ENCODE measurements around the gene SLC22A23.

DNA sequence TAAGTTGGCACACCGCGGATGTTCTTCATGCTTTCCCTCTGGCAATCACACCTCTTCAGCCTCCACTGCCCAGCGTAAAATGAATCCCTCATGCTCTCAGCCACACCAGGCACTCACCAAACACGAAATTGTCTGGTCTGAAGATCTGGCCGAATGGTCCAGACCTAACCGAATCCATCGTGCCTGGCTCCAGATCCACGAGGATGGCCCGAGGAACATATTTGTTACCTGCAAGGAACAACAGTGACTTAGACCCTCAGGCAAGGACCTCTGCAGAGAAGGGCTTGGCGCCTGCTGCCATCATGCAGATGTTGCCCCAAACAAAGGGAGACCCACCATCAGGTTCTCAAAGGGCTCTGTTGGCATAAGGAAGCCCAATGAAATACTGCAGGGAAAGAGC is 230.8 kb downstream of the SLC22A23 start:
- TF ChIP-seq, protein P1, sequence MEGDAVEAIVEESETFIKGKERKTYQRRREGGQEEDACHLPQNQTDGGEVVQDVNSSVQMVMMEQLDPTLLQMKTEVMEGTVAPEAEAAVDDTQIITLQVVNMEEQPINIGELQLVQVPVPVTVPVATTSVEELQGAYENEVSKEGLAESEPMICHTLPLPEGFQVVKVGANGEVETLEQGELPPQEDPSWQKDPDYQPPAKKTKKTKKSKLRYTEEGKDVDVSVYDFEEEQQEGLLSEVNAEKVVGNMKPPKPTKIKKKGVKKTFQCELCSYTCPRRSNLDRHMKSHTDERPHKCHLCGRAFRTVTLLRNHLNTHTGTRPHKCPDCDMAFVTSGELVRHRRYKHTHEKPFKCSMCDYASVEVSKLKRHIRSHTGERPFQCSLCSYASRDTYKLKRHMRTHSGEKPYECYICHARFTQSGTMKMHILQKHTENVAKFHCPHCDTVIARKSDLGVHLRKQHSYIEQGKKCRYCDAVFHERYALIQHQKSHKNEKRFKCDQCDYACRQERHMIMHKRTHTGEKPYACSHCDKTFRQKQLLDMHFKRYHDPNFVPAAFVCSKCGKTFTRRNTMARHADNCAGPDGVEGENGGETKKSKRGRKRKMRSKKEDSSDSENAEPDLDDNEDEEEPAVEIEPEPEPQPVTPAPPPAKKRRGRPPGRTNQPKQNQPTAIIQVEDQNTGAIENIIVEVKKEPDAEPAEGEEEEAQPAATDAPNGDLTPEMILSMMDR (conservative IDR thresholded peaks at IDR 0.05; ENCODE audit: low read depth in 2 of 2) = no peak
- TF ChIP-seq EZH2phosphoT487 (IDR thresholded peaks at IDR 0.05; ENCODE audit: unreplicated experiment) (no peak), EZH2 (IDR thresholded peaks at IDR 0.05; ENCODE audit: low read depth, unreplicated experiment) (no peak), POLR2AphosphoS5 (IDR thresholded peaks at IDR 0.05; ENCODE audit: low read depth) (no peak), CREB1 (CRISPR knock-in tag; IDR thresholded peaks at IDR 0.05; ENCODE audit: low read depth) (no peak), JUNB (IDR thresholded peaks at IDR 0.05; ENCODE audit: unreplicated experiment) (no peak), NANOG (IDR thresholded peaks at IDR 0.05; ENCODE audit: borderline replicate concordance) (no peak)
- TF ChIP-seq, protein P2, sequence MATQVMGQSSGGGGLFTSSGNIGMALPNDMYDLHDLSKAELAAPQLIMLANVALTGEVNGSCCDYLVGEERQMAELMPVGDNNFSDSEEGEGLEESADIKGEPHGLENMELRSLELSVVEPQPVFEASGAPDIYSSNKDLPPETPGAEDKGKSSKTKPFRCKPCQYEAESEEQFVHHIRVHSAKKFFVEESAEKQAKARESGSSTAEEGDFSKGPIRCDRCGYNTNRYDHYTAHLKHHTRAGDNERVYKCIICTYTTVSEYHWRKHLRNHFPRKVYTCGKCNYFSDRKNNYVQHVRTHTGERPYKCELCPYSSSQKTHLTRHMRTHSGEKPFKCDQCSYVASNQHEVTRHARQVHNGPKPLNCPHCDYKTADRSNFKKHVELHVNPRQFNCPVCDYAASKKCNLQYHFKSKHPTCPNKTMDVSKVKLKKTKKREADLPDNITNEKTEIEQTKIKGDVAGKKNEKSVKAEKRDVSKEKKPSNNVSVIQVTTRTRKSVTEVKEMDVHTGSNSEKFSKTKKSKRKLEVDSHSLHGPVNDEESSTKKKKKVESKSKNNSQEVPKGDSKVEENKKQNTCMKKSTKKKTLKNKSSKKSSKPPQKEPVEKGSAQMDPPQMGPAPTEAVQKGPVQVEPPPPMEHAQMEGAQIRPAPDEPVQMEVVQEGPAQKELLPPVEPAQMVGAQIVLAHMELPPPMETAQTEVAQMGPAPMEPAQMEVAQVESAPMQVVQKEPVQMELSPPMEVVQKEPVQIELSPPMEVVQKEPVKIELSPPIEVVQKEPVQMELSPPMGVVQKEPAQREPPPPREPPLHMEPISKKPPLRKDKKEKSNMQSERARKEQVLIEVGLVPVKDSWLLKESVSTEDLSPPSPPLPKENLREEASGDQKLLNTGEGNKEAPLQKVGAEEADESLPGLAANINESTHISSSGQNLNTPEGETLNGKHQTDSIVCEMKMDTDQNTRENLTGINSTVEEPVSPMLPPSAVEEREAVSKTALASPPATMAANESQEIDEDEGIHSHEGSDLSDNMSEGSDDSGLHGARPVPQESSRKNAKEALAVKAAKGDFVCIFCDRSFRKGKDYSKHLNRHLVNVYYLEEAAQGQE (IDR thresholded peaks at IDR 0.05; ENCODE audit: unreplicated experiment) = no peak
- TF ChIP-seq, protein P3, sequence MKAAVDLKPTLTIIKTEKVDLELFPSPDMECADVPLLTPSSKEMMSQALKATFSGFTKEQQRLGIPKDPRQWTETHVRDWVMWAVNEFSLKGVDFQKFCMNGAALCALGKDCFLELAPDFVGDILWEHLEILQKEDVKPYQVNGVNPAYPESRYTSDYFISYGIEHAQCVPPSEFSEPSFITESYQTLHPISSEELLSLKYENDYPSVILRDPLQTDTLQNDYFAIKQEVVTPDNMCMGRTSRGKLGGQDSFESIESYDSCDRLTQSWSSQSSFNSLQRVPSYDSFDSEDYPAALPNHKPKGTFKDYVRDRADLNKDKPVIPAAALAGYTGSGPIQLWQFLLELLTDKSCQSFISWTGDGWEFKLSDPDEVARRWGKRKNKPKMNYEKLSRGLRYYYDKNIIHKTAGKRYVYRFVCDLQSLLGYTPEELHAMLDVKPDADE (IDR thresholded peaks at IDR 0.05) = no peak
